ENCODE results near the gene FANCG. TPM values are rescaled to one million over a fixed set of nuclear protein-coding genes. Genes with fewer than 3 reads are reported as not detected.

The FANCG gene
- total and polyA plus RNA-seq, 2 of the 8 experiments (the other 6 are each of a cell fraction or from before 2014, with no cell fraction given): 66.6 to 87.1 TPM

DNA sequence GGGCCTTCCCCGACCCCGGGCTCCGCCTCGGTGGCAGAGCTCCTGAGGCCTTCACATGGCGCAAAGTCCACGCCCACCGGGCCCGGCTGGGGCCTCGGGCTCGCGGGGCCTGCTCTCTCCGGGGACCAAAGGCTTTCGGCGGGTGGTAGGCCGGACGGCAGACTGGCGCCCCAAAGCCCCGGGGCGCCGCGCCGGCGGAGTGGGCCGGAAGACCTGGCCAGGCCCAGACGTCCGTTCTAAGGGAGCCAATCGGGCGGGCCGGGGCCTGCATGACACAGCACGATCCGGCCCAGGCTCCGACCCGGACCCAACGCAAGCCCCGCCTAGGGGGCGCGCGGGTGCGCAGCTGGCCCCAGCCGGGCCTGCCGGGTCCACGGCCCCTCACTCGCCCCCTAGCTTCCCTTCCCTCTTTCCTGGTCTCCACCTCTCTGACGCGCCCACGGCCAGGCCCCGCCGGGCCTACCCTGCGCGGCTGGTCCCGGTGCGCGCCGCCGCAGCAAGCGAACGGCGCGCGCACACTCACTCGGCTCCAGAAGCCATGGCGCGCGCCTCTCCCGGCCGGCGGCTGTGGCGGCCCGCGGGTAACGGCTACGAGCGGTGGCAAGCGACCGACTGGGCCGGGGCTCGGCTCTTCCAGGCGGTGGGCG, 7.8 kb downstream of the FANCG start (continued):
- TF ChIP-seq SP1 (IDR thresholded peaks at IDR 0.05; ENCODE audit: low read depth, low read length) (peak; percentile 78; the same call in 1 of the 2 replicates), BACH1 (IDR thresholded peaks at IDR 0.05; ENCODE audit: low read length) (peak; percentile 91), JUN (IDR thresholded peaks at IDR 0.05; ENCODE audit: low read depth, low read length) (no peak)

Measured in H1 (cell line).